Left hindlimb (tissue), 1 donor: ENCODE results near the gene C19orf47.

Experiments
- DNase-seq: peaks from one replicate; pipeline ENCODE4 v3.0.0-alpha.2; 2018

The C19orf47 gene, protein sequence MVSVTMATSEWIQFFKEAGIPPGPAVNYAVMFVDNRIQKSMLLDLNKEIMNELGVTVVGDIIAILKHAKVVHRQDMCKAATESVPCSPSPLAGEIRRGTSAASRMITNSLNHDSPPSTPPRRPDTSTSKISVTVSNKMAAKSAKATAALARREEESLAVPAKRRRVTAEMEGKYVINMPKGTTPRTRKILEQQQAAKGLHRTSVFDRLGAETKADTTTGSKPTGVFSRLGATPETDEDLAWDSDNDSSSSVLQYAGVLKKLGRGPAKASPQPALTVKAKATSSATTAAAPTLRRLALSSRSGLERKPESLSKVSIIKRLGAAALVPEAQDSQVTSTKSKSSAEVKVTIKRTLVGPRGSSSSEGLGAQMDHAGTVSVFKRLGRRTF

DNA sequence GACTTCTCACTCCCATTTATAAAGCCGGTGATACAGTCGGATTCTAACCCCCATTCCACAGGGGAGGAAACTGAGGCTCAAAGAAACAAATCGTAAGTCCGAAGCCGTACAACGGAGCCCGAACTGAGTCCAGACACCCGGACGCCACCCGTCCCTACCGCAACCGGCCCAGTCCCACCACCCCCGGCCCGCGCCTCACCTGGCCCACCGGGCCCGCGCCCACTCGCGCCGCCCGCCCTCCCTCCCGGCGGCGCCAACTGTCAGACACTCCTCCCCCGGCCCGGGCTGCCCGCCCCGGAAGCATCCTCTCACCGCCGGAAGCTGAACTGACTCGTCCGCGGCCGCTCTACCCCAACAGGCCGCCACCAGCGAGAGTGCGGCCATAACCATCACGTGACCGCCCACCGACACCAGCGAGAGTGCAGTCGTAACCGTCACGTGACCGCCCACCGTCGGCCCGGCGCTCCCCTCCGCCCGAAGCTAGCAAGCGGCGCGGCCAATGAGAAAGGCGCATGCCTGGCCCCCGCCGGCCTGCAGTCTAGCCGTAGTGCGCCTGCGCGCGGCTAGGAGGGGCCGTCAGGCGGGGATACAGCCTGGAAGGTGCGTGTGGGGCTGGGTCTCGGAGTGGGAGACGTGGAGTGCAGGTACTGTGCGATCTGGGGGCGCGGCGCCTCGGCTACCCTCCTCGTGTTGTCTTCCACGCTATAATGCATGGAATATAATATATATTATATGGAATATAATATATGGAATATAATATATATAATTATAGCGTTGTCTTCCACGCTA lies at the start of gene C19orf47, which contains the start of gene PLD3:
TSS of gene C19orf47 (minus strand) at position 273 of the 789 bp plus-strand sequence. CDS start 6,540 bp downstream, outside the sequence.
TSS of gene PLD3 (plus strand) at position 571 of the 789 bp plus-strand sequence. CDS start 17,789 bp downstream, outside the sequence.
- peak; percentile 100 for DNase-seq

DNA sequence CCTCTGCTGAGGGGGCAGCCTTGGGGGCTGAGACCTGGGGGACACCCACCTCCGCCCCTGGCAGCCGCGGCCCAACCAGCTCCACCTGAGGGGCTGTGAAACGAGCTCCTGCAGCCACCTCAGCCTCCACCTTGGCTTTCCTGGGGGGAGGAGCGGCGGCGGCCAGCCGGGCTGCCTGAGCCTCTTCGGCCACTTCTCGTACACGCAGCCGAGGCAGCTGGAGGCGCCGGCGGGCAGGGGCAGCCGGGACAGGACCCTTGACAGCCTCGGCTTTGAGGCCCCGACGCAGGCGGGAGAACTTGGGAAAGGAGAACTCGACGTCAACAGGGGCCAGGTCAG lies 49.3 kb upstream of the C19orf47 start:
- no peak for DNase-seq

DNA sequence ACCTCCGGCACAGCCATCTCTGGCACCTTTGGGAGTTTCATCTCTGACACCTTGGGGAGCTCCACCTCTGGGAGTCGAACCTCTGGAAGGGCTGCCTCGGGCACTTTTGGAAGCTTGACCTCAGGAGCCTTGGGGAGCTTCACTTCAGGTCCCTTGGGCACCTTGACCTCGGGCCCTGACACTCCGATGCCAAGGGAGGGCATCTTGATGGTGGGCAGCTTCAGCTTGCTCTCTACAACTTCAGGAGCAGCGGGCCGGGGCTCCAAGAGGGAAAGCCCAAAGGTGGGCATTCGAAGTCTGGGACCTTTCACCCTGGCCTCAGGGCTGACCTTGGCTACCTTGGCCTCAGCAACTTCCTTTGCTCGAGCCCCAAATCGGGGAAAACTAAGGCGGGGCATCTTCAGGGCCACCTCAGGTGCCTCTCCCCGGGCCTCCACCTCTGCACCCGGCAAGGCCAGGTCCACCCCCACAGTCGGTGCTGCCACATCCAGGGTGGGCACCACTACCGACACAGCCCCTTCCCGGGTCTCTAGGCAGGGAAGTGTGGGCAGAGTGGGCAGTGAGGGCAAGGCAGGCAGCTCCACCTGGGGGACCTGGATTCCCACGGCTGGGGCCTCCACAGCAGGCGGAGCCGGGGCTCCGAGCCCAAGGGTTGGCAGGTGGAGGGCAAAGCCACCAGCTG lies 48.8 kb upstream of the C19orf47 start:
- no peak for DNase-seq

DNA sequence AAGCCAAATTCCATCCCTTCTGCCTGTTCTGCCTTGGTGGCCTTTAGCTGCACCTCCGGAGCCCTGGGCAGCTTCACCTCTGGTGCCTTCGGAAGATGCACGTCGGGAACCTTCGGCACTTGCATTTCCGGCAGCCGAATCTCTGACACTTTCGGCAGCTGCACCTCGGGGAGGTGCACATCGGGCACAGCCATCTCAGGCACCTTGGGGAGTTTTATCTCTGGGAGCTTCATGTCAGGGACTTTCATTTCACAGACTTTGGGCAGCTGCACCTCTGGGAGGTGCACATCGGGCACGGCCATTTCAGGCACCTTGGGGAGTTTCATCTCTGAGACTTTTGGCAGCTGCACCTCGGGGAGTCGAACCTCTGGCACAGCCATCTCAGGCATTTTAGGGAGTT lies 47.8 kb upstream of the C19orf47 start:
- no peak for DNase-seq

DNA sequence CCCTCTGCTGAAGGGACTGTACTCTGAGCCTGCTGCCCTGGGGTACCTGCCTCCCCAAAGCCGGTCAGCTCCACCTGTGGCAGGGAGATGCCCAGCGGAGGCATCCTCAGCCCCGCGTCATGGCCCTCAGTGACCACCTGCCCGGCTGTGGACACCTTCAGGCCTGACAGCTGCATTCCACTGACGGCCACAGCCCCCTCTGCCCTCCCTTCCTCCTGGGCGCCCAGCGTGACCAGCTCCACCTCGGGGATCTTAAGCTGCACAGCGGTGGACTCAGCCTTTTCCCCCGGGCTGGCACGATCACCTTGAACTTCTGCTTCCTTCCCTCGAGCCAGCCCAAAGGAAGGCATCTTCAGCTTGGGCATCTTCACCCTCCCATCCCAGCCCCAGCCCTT lies 46.6 kb upstream of the C19orf47 start:
- DNase-seq, result no peak

DNA sequence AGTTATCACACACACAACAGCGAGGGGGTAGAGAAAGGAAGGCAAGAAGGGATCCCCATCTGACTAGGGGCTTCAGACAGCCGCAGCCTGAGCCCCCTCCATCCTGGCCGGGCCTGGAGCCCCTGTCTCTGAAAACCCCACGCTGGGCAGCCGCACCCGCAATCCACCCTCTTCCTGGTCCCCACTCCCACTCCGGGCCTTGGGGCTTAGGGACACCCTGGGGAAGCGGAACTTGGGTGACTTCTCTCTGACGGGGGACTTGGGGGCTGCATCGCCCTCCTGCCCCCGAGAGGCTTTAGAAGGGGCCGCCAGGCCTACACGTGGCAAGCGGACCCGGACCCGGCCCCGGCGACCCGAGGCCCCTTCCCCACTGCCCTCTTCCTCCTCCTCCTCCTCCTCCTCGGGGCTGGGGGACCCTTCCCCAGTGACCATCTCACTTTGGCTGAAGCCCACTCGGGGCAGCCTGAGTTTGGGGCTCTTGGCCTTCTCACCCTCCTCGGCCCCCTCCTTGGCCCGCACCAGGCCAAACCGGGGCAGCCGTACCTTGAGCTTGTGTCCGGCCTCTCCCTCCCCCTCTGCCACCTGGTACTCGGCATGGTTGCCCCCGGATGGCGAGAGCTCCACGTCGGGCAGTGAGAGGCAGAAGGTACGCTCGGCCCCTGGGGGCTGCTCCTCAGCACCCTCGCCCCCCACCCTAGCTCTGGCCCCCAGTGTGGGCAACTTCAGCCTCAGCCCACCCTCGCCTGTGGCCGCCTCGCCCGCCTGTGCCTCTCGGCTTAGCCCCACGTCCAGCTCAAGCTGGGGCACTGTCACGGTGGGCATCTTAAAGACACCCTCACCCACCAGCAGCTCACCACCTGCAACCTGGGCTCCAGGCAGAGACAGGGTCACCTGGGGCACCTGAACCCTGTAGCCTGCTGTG lies 46.0 kb upstream of the C19orf47 start:
- no peak for DNase-seq

DNA sequence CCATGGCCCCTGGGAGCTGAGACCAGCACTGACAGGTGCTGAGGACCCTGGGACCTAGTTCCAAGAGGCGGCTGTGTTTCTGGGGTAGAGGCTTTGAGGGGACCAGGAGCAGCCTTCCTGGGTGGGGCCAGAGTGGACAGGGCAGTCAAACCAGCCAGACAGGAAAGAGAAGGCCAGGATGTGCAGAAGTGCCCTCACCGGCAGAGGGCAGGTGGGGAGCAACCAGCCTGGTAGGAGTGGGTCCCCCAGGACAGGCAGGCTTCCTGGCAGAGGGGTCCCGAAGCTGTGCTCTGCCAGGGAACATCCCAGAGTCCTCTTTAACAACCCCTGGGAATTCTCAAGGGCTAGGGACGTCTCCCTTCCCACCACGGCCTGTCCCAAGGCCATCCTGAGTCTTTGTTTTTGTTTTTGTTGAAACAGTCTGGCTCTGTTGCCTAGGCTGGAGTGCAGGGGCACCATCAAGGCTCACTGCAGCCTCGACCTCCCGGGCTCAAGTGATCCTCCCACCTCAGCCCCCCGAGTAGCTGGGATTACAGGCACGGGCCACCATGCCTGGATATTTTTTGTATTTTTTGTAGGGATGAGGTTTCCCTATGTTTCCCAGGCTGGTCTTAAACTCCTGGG lies 44.8 kb upstream of the C19orf47 start:
- DNase-seq, result no peak

DNA sequence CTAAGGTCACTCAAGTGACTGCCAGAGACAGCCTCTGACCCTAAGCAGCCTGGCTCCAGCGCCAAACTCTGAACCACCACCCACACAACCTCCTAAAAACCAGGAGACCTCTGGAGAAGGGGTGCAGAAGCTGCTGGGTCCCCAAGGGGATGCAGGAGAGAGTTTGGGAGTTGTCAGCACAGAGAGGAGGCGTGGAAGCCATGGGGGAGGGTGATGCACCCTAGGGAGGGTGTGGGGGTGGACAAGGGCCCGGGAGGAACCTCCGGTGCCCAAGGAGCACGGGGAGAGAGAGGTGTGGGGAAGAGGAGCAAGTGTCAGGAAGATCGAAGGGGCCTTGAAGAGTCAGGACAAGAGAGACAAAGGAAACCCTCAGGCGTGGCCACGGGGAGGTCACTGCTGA lies 43.9 kb upstream of the C19orf47 start:
- DNase-seq, result no peak

DNA sequence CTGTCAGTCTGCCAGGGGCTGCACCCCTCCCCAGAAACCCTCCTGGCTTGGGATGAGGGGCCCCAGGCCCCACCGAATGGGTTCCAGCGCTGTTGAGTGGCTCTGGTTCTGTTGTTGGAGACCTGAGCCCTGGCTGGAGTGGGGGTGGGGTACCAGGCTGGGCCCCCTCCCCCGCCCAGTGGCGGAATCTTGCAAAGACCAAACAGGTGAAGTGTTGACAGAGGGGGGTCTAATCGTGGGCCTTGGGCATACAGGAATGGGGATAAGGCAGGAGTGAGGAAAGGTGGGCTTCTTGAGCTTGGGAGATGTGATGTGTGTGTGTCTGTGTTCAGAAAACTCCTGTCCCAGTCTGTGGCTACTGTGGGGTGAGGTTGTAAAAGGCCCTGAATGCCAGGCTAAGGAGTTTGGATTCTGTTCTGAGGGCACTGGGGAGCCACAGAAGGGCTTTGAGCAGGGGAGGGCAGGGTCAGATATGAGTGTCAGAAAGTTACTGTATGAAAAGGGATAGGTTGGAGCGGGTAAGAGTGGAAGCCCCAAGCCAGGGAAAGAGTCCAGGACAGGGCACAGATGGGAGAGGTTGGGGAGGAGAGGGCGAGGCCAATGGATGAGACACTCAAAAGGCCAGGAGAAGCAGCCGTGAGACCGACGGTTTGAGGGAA lies 42.0 kb upstream of the C19orf47 start, which contains the start of gene HIPK4:
TSS of gene HIPK4 (minus strand) at position 98 of the 659 bp plus-strand sequence. CDS start 279 bp downstream, outside the sequence.
- no peak for DNase-seq

DNA sequence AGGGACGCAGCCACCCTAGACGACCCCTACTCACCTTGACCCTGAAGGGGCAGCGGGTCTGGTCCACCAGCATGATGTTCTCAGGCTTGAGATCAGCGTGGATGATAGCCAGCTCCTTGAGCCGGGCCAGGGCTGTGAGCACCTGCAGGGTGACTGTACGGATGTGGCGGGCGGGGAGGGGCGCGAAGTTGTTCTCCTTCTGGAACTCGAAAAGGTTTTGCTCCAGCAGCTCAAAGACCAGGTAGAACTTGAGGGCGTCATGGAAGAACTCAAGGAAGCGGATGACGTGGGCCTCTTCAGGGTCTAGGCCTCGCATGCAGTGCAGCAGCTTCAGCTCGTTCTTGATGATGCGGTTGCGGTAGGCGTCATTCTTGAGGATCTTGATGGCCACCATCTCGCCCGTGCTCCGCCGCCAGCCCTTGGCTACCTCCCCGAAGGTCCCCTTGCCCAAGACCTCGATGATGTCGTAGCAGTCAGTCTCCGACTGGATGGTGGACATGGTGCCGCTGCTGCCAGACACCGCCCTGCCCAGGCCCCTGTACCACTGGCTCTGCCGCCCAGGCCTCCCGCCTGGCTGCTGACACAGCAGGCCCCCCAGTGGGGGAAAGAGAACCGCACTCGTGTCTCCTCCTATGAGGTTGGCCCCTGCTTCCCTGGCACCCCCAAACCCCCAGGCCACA lies 41.3 kb upstream of the C19orf47 start:
- DNase-seq, result no peak

DNA sequence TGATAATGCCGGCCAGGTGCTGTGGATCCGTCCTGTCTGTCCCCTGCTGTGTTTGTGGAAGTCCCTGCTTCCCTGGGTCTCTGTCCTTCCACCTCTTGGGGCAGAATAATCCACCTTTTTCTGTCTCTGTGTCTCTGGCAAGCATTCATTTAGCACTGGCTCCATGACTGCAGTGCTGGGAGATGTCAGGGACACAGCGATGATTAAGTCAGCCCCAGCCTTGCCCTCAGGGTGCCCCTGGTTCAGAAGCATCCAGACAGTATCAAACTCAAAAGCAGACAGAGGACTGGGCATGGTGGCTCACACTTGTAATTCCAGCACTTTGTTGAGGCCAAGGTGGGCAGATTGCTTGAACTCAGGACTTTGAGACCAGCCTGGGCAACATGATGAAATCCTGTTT lies 40.3 kb upstream of the C19orf47 start:
- no peak for DNase-seq

DNA sequence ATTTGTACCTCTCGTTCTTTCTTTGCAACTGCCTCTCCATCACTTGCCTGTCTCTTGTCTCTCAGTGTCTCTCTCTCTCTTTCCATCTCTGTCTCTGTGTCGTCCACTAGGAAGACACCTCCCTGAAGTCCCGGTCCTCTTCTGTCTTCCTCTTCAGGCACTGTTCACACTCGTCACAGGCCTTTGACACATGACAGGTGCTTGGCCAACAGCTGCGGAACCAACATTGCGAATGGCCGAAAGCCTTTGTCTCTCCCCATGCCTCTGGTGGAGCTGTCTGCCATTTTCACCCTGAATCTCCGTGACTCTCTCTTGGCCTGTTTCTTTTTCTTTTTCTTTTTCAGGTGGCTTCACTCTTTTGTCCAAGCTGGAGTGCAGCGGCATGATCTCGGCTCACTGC lies 39.0 kb upstream of the C19orf47 start:
- no peak for DNase-seq

DNA sequence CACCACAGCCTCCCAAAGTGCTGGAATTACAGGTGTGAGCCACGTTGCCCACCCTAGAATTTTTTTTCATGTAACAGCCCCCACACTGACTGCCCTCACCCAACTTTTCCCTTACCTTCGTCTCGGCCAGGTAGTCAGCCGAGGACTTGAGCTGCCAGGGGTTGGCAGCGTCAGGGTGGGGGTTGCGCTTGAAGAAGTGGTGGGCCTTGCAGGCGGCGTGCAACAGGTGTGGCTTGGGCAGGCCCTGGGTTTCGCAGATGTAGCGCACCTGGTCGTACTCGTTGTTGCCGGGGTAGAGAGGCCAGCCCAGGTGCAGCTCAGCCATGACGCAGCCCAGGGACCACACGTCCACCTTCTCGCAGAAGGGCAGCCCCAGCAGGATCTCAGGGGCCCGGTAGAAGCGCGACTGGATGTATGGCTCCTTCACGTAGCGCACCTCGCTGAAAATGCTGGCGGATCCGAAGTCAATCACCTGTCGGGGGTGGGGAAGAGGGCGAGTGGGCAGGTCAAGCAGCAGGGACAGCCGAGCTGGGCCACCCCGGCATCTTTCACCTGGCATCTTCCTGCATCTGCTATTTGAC lies 35.6 kb upstream of the C19orf47 start:
- DNase-seq, result no peak

DNA sequence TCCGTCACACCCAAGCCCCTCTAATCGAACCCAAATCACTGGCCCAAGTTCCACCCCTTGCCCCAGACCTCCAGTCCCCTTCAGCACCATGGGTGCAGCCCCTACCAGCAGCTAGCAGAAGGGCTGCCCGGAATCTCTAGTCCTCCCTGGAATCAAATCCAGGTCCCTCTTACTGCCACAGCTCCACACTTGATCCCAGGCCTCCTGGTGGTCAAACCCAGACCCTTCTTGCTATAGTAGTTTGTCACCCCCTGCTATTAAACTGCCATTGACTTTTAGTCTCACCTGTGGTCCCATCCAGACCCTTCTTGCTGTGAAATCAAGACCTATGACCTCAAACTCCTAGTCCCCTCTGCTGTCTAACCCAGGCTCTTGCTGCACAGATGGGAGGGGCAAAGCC lies 33.1 kb upstream of the C19orf47 start:
- DNase-seq, result no peak

DNA sequence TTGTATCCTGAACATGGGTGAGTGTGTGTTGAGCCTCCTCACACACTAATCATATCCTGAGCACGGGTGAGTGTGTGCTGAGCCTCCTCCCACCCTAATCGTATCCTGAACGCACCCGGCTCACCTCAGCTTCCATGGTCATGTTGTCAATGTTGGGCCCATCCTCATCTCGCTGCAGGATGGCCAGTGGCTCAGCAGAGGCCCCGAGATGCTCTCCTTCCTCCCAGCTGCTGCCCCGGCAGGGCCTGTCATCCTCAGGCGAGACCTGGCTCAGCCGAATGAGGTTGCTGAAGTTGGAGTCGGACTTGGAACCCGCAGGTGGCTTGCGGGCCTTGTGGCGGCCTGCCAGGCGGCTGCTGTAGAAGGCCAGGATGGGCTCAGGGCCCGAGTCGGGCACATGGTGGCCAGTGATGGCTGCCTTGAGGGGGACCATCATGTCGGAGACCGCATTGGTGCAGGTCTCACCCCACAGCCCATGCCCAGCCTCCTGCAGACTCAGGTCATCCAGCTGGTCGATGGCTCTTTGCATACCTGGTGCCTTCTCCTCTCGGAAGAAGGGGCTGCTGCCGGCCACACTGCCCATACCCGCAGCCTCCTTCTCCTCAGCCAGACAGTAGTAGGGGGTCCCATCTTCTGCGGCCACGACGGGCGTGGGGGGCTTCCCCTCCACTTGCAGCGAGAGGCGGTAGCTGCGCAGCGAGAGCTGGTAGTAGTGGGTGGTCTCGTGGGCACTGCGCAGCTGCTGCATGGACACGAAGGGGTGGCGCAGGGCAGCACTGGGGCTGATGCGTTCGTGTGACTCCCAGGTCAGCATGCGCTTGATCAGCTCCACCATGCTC lies 32.2 kb upstream of the C19orf47 start:
- no peak for DNase-seq

DNA sequence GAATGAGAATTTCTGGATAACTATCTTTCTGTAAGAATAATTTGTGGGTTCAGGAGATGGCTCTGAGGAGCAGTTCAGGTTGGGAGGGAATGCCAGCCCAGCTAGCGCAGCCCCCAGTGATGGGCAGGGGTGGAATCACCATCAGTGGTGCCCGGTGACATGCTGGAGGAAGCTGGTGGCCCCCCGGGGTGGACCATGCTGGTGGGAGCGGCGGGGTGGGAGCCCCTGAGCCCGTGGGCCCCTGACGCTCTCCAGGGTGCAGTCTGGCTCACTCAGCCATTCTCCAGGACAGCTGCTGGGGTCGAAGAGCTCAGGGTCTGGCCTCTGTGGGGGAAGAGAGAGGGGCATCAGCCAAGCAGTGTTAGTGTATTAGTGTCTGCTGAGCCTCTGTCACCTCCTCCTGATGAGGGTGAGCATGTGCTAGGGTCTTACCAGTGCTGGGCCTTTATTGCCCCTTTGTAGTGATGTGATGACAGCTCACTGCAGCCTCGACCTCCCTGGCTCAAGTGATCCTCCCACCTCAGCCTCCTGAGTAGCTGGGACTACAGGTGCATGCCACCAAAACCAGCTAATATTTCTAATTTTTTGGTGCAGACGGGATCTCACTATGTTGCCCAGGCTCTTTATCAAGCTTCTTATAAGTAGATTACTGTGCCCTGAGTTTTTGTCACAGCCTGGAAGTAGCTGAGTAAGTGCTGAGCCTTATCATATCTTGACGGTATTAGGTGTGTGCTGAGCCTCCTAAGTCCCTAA lies 31.4 kb upstream of the C19orf47 start:
- DNase-seq, result no peak

DNA sequence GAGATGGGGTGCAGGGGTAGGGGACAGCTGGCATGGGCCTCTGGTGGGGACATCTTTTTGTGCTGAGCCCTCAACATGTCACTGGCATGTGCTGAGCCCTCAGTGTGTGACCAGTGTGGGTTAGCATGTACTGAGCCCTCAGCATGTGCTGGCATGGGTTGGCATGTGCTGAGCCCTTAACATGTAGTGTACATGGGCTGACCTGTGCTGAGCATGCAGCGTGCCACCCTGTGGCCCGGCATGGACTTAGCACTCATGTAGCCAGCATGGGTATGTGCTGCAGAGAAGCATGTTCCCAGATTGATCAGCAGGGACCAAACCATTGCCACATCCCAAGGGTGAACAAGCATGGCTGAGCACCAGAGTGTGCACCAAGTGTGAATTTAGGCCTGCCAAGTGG lies 30.3 kb upstream of the C19orf47 start:
- DNase-seq, result no peak

DNA sequence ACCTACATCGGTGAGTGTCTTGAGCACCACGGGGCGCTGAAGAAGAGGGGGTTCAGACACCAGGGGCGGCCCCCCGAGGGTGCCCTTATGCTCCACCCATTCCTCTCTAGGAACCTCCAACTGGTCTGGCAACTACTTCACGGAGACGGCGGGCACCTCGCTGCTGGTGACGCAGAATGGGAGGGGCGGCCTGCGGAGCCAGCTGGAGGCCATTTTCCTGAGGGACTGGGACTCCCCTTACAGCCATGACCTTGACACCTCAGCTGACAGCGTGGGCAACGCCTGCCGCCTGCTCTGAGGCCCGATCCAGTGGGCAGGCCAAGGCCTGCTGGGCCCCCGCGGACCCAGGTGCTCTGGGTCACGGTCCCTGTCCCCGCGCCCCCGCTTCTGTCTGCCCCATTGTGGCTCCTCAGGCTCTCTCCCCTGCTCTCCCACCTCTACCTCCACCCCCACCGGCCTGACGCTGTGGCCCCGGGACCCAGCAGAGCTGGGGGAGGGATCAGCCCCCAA lies 29.7 kb upstream of the C19orf47 start:
- no peak for DNase-seq
